SU-DHL-6 (cell line): ENCODE data around the gene DDIT3.

Experiments used
- EZH2phosphoT487 ChIP-seq: fragments of 200-600 bp; sonication (generic), shearing (Covaris generic); conservative IDR thresholded peaks from 2 replicates; pipeline ENCODE4 v1.6.1; 2018; ENCODE audit warnings: mild to moderate bottlenecking, antibody characterized with exemption, low read length, moderate library complexity, mixed read lengths
- TF ChIP-seq, protein P1 (sequence below): fragments of 200-600 bp; sonication (generic); IDR thresholded peaks from one replicate; pipeline ENCODE4 v1.5.1; 2017; ENCODE audit warnings: antibody characterized with exemption, mild to moderate bottlenecking, low read length, moderate library complexity; ENCODE audit not compliant: insufficient read depth, poor library complexity, severe bottlenecking

DNA sequence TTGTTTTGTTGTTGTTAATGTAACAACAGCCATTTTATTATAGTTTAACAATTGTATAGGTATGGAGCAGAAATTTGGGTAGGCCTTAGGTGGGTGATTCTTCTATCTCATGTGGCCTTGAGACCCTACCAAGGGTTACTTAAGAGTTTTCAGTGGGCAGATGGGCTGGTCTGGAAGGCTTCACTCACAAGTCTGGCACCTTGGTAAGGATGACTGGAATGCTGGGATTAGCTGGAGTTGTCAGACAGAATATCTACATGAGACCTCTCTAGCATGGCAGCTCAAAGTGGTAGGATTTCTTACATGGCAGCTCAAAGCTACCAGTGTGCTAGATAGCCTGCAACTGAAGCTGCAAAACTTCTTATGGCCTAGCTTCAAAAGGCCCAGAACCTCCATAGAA is 34.6 kb downstream of the DDIT3 start:
- TF ChIP-seq, protein P1, sequence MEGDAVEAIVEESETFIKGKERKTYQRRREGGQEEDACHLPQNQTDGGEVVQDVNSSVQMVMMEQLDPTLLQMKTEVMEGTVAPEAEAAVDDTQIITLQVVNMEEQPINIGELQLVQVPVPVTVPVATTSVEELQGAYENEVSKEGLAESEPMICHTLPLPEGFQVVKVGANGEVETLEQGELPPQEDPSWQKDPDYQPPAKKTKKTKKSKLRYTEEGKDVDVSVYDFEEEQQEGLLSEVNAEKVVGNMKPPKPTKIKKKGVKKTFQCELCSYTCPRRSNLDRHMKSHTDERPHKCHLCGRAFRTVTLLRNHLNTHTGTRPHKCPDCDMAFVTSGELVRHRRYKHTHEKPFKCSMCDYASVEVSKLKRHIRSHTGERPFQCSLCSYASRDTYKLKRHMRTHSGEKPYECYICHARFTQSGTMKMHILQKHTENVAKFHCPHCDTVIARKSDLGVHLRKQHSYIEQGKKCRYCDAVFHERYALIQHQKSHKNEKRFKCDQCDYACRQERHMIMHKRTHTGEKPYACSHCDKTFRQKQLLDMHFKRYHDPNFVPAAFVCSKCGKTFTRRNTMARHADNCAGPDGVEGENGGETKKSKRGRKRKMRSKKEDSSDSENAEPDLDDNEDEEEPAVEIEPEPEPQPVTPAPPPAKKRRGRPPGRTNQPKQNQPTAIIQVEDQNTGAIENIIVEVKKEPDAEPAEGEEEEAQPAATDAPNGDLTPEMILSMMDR: no peak
- TF ChIP-seq EZH2phosphoT487: no peak
